GM12892 (cell line): Measurements from ENCODE around the gene IGF1R.

Experiments
- POLR2A ChIP-seq: IDR thresholded peaks from 2 replicates; pipeline ENCODE4 v1.6.1; 2011; ENCODE audit warnings: low read depth, low read length, control low read depth
- POLR2AphosphoS5 ChIP-seq: IDR thresholded peaks from 2 replicates; pipeline ENCODE4 v1.6.1; 2011; ENCODE audit warnings: low read depth, low read length, control low read depth

DNA sequence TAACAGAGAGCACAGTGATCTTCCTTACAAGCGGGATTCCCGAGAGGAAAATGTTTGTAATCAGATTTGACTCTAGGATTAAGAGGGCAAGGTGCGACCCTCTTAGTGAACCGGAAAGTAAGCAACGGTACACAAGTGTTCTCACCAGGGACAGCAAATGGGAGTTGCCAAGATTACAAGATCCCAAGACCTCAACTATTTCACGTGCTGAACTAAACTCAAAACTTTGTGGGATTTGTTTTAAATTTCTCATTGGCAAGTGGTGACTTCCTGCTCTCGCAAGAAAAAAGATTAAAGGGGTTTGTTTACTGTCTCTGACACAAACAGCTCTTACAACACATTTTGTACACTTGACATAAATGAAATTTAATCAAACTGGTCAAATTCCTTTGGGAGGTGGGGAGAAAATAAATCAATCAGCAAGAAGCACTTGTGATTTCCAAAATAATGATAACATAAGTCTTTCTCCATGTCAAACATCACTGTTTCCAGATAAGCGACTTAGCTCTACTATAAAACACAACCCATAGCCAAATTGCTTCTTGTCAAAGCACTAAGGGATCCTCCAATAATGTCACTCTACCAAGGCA lies 361.5 kb downstream of the IGF1R start:
- TF ChIP-seq POLR2A (no peak), POLR2AphosphoS5 (no peak)
